IPS-18a (cell line): ENCODE results near the gene CFAP90.

Source experiments
- H3K27ac ChIP-seq: one replicate; pipeline ENCODE4 v1.5.1; 2013; ENCODE audit warnings: low read length
- H3K27me3 ChIP-seq: one replicate; pipeline ENCODE4 v1.6.1; 2013; ENCODE audit warnings: mild to moderate bottlenecking, low read length; ENCODE audit not compliant: control insufficient read depth, insufficient read depth
- H3K36me3 ChIP-seq: one replicate; pipeline ENCODE4 v1.6.1; 2013; ENCODE audit warnings: low read depth, low read length; ENCODE audit not compliant: control insufficient read depth
- H3K4me1 ChIP-seq: one replicate; pipeline ENCODE4 v1.6.1; 2013; ENCODE audit warnings: low read depth, low read length; ENCODE audit not compliant: control insufficient read depth
- H3K4me3 ChIP-seq: one replicate; pipeline ENCODE4 v1.5.1; 2013; ENCODE audit warnings: low read length
- H3K9ac ChIP-seq: one replicate; pipeline ENCODE4 v1.6.1; 2013; ENCODE audit warnings: mild to moderate bottlenecking, low read length, moderate library complexity
- H3K9me3 ChIP-seq: one replicate; pipeline ENCODE4 v1.6.1; 2013; ENCODE audit warnings: low read depth, low read length; ENCODE audit not compliant: control insufficient read depth

CFAP90 gene

DNA sequence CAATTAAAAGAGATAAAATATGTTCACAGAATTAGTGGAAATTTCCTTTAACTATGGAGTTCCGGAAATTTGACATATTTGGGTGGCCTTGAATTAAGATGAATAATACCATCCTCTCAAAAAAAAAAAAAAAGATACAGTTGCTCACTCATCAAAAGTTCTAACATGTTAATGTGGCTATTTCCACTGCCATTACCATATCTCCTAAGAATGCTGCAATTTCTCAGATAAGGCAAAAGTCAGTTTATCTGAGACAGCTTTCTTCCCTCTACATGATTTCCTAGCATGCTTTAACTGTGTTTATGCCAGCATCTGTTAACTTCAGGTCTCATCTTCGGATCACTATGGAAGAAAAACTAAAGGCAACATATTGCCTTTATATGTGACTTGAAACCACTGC, 15.3 kb upstream of the CFAP90 start:
- Histone ChIP-seq H3K36me3 (peaks cover 20% of the 10 kb centered on the region), H3K9me3 (no peaks in the 10 kb centered on the region), H3K4me1 (peaks cover 9% of the 10 kb centered on the region), H3K4me3 (no peak overlapping the region), H3K9ac (no peak overlapping the region), H3K27me3 (no peaks in the 10 kb centered on the region), H3K27ac (no peak overlapping the region)

DNA sequence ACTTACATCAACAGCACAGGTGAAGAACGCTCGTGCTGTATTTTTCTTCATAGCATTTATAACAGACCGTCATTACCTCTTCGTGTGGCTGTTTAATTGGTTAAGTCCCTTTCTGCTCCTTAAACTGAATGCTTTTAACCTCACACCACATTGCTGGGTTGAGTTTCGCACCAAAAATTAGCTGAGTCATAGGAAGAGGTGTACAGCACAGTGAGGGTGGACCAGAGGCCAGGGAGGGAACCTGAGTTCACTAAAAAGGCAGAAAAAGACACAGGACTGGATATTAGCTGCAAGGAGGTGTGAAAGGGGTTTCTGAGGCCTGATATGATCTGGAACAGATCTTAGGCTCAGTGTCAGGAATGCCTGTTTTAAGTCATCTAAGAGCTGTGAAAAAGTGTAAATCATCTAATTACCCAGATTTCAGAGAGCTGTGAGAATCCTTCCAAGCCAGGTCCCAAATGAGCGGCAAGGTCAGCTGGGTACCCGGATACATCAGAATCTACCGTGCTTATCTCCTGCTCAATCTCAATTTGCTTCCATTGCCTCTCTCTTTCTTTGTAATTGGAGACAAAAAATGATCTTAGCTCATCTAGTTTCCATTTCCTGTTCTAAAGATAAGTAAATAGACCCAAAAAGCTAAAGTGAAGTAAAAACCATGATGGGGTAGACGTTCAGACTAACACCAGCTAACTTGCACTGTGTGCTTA, 7.1 kb upstream of the CFAP90 start:
- no peaks in the 10 kb centered on the region for H3K4me1 ChIP-seq
- no peaks in the 10 kb centered on the region for H3K27me3 ChIP-seq
- no peaks in the 10 kb centered on the region for H3K9me3 ChIP-seq
- H3K36me3 ChIP-seq: peaks cover 23% of the 10 kb centered on the region
- no peak overlapping the region for H3K9ac ChIP-seq
- H3K4me3 ChIP-seq: no peak overlapping the region
- no peak overlapping the region for H3K27ac ChIP-seq

DNA sequence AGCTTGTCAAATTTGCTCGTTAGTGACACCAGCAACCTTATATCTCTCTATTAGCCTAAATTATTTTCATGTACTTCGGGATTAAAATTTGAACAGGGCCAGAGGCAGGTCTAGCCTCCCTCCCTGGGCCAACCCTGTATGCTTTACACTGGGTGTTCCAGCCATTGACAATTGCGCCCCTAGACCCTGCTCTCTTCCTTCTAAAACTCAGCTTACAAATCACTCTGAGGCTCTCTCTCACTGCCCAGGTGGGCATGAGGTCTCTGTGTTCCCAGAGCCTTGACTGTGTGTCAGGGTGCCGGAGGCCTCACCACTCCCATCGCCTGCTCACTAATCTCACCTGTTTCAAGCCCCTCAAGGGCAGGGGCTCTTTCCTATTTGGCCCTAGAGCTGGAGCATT, 6.4 kb upstream of the CFAP90 start:
- no peaks in the 10 kb centered on the region for H3K4me1 ChIP-seq
- H3K9me3 ChIP-seq: no peaks in the 10 kb centered on the region
- H3K27ac ChIP-seq: no peak overlapping the region
- H3K9ac ChIP-seq: no peak overlapping the region
- H3K27me3 ChIP-seq: no peaks in the 10 kb centered on the region
- peaks cover 20% of the 10 kb centered on the region for H3K36me3 ChIP-seq
- no peak overlapping the region for H3K4me3 ChIP-seq

DNA sequence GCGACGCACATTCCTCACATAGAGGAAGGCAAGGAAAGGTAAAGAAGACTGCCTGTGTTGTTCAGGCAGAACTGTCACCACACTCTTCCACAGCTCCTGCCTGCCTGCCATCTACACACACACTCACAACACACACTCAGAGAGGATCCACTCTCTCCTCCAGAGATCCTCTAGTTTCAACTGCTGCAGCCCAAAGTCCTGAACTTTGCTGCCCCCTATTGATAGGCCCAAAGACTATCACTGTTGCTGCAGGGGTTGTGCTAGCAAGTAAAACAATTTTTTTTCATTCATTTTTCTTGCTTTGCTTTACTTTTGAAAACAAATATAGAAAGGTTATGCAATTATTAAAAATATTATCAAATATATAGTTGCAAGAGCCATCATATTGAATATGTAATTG, 5.9 kb upstream of the CFAP90 start:
- Histone ChIP-seq H3K4me1 (no peaks in the 10 kb centered on the region), H3K9ac (no peak overlapping the region), H3K4me3 (no peak overlapping the region), H3K27ac (no peak overlapping the region), H3K9me3 (no peaks in the 10 kb centered on the region), H3K36me3 (peaks cover 17% of the 10 kb centered on the region), H3K27me3 (no peaks in the 10 kb centered on the region)

DNA sequence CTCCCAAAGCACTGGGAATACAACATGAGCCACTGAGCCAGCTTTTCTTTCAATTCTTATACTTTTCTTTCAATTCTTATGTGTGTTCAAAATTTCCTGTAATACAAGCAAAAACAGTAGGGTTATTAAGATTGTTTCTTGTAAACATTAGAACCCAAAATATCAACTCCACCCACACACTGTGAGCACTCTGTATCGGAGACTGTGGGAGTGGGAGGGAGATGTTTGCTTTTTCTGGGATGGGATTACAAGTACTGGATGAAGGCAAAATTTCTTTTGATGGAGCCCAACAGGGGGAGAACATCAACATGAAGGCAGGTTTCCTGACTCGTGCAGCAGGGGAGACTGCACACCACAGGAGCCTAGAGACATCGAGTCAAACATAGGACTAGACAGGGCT, 4.7 kb upstream of the CFAP90 start:
- no peak overlapping the region for H3K27ac ChIP-seq
- no peaks in the 10 kb centered on the region for H3K9me3 ChIP-seq
- no peak overlapping the region for H3K9ac ChIP-seq
- H3K4me1 ChIP-seq: no peaks in the 10 kb centered on the region
- no peak overlapping the region for H3K4me3 ChIP-seq
- peaks cover 7% of the 10 kb centered on the region for H3K27me3 ChIP-seq
- H3K36me3 ChIP-seq: peaks cover 7% of the 10 kb centered on the region

DNA sequence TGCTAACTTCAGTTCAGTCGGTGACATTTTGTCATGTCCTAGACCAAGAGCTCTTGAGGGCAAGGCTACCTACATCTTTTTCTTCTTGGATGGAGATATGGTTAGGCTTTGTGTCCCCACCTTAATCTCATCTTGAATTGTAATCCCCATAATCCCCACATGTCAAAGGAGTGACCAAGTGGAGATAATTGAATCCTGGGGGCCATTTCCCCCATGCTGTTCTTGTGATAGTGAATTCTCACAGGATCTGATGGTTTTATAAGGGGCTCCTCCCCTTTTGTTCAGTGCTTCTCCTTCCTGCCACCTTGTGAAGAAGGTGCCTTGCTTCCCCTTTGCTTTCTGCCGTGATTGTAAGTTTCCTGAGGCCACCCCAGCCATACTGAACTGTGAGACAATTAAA, 2.1 kb upstream of the CFAP90 start:
- Histone ChIP-seq H3K9ac (no peak overlapping the region), H3K9me3 (no peaks in the 10 kb centered on the region), H3K4me3 (no peak overlapping the region), H3K4me1 (no peaks in the 10 kb centered on the region), H3K27me3 (peaks cover 23% of the 10 kb centered on the region), H3K27ac (no peak overlapping the region), H3K36me3 (no peaks in the 10 kb centered on the region)

DNA sequence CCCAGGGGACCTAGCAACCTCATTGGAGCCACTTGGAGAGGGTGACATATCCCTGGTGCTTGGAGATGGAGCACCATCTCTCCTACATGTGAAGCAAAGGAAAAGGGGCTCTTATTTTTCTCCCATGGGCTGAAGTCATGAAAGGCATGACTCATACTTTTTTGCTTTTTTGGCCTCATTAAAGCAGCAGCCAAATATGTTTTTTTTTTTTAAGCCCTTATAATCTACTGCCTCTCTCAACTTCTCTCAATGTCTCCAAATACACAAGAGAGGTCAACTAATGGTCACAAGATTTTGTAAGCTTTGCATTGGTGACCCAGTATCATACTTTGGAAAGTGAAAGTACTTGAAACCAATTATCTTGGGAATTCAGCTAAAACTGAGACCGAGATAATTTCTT, 1.6 kb upstream of the CFAP90 start:
- Histone ChIP-seq H3K27ac (no peak overlapping the region), H3K9ac (no peak overlapping the region), H3K36me3 (no peaks in the 10 kb centered on the region), H3K27me3 (peaks cover 23% of the 10 kb centered on the region), H3K4me3 (no peak overlapping the region), H3K4me1 (no peaks in the 10 kb centered on the region), H3K9me3 (no peaks in the 10 kb centered on the region)

DNA sequence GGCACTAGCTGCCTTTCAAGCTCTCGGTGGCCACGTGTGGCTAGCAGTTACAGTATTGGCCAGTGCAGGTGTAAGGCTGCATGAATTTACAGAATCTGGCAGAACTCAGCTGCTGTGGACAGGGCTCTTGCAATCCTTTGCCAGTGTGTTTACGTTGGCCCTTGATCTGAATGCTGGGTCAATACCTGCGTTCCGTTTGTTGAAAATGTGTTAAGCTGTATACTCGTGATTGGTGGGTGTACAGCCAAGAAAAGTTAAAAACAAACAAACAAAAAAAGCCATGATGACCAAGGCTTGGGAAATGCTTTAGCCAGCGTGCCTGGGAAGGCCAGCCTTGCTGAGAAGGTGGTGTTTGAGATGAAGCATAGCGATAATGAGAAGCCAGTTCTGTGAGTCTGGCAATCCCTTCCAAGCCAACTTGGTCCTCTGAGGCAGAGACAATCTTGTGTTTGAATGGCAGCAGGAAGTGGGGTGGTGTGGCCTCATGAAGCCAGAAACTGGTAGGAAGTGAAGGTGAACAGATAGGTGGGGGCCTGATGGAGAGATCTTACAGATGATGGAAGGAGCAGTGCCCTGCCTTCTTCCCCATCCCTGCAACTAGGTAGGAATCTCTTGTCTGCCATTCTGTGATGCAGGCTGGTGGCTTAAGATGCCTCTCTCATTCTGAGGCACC, 820 bp upstream of the CFAP90 start:
- Histone ChIP-seq H3K9ac (no peak overlapping the region), H3K9me3 (no peaks in the 10 kb centered on the region), H3K27me3 (peaks cover 23% of the 10 kb centered on the region), H3K36me3 (no peaks in the 10 kb centered on the region), H3K4me1 (no peaks in the 10 kb centered on the region), H3K27ac (no peak overlapping the region), H3K4me3 (peak overlapping the region; percentile 66)

DNA sequence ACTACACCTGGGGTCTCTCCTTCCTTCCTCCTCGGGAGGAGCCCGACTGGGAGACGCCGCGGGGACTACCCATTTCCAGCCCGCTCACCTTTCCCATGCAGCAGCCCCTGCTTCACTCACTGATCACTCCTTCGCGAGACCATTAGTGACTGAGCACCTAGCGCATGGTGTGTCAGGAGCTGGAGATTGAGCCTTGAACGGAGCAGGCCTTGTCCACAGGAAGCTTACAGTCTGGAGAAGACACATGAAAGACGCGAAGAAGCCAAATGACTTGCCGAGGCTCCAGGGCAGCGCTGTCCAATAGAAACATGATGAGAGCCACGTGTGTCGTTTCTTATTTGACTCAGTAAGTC, 283 bp upstream of the CFAP90 start:
- Histone ChIP-seq H3K4me1 (no peaks in the 10 kb centered on the region), H3K9ac (peak overlapping the region; percentile 14), H3K36me3 (no peaks in the 10 kb centered on the region), H3K27ac (no peak overlapping the region), H3K4me3 (peak overlapping the region; percentile 66), H3K27me3 (peaks cover 23% of the 10 kb centered on the region), H3K9me3 (no peaks in the 10 kb centered on the region)

DNA sequence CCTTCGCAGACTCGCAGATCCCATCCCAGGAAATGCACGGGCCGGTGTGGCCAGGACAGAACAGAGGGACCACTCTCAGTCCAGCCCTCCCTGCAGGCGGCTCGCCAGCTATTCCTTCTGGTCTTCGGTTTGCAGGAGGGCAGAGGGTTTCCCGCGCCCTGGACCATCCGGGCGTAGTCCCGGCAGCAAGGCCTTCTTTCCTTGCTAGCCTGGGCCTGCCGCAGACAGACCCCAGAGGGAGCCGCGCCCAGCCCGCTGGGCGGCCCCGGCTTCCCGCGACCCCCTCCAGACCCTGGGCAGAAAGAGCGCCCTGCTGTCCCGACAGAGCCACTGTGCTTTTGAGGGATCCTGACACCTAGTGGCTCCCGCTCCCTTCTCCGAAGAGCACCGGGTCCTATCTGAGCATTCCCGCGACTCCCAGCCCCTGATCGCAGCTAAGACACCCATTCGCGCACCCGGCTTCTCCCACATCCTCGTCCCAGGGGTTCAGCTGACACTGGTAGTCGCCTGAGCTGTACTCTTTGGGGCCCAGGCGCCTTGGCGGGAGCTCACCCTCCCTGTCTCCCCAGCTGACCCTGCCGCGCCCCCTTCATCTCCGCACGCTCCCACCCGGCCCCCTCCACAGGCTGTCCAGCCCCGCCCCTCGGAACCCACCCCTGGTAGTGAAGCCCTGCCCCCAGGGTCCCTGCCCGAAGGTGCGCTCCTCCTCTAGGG, 1.1 kb downstream of the CFAP90 start:
- Histone ChIP-seq H3K9ac (peak overlapping the region; percentile 18), H3K9me3 (no peaks in the 10 kb centered on the region), H3K4me3 (peak overlapping the region; percentile 58), H3K27me3 (peaks cover 23% of the 10 kb centered on the region), H3K4me1 (no peaks in the 10 kb centered on the region), H3K27ac (no peak overlapping the region), H3K36me3 (no peaks in the 10 kb centered on the region)

DNA sequence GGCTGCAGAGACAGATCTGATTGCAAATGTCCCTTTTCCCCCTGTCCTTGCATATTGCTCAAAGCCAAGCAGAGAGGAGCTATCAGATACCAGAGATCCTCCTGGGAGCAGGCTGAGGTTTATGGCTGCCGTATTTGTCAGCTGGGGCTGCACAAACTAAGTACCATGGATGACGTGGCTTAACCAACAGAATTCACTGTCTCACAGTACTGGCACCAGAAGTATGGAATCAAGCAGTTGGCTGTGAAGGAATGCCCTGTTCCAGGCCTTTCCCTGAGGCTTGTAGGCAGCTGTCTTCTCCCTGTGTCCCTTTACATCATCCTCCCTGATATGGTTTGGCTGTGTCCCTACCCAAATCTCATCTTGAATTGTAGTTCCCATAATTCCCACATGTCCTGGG, 2.6 kb downstream of the CFAP90 start:
- Histone ChIP-seq H3K27me3 (peaks cover 23% of the 10 kb centered on the region), H3K9ac (no peak overlapping the region), H3K4me3 (no peak overlapping the region), H3K36me3 (no peaks in the 10 kb centered on the region), H3K27ac (no peak overlapping the region), H3K9me3 (no peaks in the 10 kb centered on the region), H3K4me1 (no peaks in the 10 kb centered on the region)

DNA sequence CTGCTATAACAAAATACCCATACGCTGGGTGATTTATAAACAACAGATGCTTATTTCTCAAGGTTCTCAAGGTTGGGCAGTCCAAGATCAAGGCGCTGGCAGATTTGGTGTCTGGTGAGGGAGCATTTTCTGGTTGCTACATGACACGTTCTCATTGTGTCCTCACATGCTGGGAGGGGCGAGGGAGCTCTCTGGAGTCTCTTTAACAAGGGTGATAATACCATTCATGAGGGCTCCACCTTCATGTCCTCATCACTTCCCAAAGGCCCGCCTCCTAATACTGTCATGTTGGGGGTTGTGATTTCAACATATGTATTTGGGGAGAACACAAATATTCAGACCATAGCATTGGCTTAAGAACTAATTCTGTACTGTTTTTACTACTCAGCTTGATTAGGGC, 4.6 kb downstream of the CFAP90 start:
- no peak overlapping the region for H3K9ac ChIP-seq
- H3K4me3 ChIP-seq: no peak overlapping the region
- H3K27ac ChIP-seq: no peak overlapping the region
- no peaks in the 10 kb centered on the region for H3K36me3 ChIP-seq
- no peaks in the 10 kb centered on the region for H3K4me1 ChIP-seq
- H3K27me3 ChIP-seq: peaks cover 17% of the 10 kb centered on the region
- H3K9me3 ChIP-seq: no peaks in the 10 kb centered on the region
